Measurements from ENCODE around the gene LYRM7. TPM values are rescaled to one million over a fixed set of nuclear protein-coding genes. Genes with fewer than 3 reads are reported as not detected.
"Not testable (repeated sequence)": the region's sequence is repeated elsewhere in the genome, so short reads cannot be mapped to it uniquely, and the experiment has no call there.

LYRM7 gene
- 10.6 TPM for polyA plus RNA-seq (ENCODE audit: insufficient read length)

DNA sequence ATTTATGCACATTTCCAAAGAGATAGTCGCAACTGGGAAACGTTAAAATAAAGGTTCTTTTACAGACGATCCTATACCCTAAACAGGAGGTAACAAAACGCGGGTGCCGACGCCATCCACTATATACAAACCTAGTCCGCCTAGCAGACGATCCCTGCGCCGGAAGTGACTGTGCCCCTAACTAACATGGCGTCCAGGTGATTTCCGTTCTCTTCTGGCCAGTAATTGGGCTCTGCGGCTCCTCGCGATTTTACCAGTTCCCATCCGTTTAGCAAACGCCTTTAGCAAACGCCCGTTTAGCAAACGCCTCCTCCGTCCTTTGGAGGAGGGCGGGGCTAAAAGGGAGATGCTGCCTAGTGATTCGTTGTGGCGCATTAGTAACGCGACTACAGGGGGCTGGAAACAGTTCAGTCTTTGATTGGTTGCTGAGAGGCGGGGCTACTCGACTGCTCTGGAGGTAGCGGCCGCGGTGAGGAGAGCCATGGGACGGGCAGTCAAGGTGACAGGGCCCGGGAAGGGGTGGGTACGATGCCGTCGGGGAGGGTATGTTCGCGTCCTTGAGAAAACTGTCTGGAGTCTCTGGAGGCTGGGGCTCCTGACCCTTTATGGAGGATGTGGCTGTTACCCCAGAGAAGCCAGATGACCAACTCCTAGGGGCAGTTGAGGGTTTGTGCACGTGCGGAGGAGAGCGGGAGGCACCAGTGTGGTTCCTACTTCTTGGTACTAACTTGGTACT is at the start of gene LYRM7:
Gene LYRM7, plus strand, starts transcription at position 405 of the 736 bp plus-strand sequence. Its CDS starts 77 bp downstream, at position 482.
- peak; percentile 98 for DNase-seq

GRCh38 chr5:131127244-131127643 is 43.5 kb upstream of the LYRM7 start:
- DNase-seq: not testable (repeated sequence)

GRCh38 chr5:131129306-131129705 is 41.4 kb upstream of the LYRM7 start:
- DNase-seq: no peak

DNA sequence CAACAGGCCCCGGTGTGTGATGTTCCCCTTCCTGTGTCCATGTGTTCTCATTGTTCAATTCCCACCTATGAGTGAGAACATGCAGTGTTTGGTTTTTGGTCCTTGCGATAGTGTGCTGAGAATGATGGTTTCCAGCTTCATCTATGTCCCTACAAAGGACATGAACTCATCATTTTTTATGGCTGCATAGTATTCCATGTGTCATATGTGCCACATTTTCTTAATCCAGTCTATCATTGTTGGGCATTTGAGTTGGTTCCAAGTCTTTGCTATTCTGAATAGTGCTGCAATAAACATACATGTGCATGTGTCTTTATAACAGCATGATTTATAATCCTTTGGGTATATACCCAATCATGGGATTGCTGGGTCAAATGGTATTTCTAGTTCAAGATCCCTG is 37.7 kb upstream of the LYRM7 start:
- DNase-seq: not testable (repeated sequence)

DNA sequence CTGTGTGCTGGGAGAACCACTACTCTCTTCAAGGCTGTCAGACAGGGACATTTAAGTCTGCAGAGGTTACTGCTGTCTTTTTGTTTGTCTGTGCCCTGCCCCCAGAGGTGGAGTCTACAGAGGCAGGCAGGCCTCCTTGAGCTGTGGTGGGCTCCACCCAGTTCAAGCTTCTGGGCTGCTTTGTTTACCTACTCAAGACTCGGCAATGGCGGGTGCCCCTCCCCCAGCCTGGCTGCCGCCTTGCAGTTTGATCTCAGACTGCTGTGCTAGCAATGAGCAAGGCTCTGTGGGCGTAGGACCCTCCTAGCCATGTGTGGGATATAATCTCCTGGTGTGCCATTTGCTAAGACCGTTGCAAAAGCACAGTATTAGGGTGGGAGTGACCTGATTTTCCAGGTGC is 32.3 kb upstream of the LYRM7 start:
- not testable (repeated sequence) for DNase-seq

- DNase-seq: no peak
These were observed 31.4 kb upstream of the LYRM7 start for GRCh38 chr5:131139321-131139720.

GRCh38 chr5:131142970-131143617 is 27.6 kb upstream of the LYRM7 start:
- DNase-seq: no peak

- DNase-seq: no peak
These were observed 23.5 kb upstream of the LYRM7 start for GRCh38 chr5:131147258-131147657.

GRCh38 chr5:131148835-131149234 is 21.9 kb upstream of the LYRM7 start:
- no peak for DNase-seq

DNA sequence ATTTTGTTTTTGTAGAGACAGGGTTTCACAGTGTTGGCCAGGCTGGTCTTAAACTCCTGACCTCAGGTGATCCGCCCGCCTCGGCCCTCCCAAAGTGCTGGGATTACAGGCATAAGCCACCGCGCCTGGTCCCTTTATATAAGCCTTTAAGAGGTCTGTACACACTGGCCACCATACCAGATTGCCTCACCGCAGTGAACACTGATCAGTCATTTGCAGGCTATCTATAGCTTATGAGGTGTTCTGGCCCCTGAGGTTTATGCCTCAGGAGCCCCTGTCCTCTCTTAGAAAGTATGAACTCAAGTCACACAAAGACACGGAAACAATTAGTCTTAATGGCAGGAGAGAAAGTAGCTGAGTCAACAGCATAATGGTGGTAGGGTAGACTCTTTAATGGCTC is 20.3 kb upstream of the LYRM7 start:
- no peak for DNase-seq

DNA sequence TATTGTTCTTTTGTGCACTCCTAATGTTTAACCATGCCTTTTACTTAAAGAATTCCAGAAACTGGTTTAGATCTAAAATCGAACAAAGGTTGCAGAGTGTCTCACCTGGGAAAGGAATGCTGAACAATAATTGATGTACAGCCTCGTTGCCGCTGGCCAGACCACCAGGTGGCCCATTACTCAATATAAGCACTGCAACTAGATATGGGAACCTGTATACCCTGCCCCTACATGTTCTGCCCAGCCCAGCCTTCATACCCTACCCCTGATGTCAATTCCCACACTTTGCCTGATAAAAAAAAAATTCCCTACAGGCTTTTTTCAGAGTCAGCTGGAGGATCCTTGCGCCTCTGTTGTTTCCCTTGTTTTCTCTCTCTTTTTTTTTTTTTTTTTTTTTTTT is 19.5 kb upstream of the LYRM7 start:
- no peak for DNase-seq

- DNase-seq: no peak
These were observed 14.4 kb upstream of the LYRM7 start for GRCh38 chr5:131156385-131156784.

DNA sequence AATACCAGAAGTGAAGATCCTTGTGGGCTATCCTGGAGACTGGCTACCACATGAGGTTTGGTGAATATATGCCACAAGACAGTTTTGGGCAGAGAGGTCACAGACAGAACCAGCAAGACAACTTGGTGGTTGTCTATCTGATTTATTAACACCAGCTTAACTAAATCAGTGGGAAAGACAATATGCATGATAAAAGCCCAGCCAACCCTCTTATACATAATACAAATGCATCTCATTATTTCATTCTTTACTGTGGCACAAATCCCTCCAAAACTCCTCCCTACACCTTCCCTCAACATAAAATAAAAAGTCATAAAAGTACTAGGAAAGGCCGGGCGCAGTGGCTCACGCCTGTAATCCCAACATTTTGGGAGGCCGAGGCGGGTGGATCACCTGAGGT is 13.8 kb upstream of the LYRM7 start:
- no peak for DNase-seq

DNA sequence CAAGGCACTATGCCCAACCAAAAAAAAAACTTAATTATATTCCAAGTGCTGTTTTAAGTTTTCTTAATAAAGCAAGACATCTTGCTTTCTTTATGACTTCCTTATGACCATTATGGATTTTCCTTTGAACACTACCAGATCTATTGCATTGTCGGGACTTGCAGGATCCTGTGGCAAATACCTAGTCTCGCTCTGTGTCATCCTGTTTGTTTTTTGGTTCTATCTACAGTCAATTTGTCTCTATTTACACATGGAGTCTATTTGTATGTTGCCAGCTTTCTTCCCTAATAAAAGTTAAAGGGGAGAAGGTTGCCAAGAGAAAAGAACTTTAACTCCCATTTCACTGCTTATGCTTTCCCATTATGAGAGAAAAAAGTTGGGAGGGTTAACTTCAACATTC is 10.6 kb upstream of the LYRM7 start:
- no peak for DNase-seq

DNA sequence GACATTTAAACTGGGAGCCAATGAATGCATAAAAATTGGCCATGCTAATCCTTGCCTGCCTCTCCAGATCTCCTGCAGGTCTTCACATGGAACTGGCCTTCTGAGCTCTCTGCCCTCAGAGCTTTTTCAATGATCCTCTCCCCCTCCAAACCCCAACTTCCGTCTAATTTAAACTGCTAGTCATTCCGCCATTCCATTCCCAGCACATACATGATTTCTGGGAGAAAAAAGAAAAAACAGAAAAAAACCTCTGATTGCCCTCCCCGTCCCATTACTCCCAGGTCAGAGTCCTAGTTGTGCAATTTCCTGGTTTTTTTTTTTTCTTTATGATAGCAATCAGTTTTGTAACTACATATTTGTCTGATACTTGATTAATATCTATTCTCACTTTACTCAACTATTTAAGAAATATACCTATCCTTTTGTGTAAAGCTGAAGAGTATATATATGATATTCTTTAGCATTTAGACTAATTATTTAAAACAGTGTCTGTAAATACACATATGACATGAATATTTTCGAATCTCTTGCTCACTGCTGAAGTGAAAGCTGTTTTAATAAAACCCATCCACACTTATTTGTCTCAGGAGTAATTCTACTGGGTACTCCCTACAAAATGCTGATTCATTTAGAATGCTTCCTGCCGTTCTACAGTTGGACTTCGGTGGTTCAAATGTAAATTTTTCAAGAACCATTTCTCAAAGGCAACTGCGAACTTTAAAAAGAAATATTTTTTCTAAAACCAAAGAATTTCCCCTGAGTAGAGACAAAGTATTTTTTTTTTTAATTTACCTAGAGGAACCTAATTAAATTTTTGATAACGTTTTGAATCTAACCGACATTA is 7.2 kb upstream of the LYRM7 start:
- DNase-seq: no peak

- DNase-seq: peak; percentile 71
These were observed 6.3 kb upstream of the LYRM7 start for GRCh38 chr5:131164191-131165118.

DNA sequence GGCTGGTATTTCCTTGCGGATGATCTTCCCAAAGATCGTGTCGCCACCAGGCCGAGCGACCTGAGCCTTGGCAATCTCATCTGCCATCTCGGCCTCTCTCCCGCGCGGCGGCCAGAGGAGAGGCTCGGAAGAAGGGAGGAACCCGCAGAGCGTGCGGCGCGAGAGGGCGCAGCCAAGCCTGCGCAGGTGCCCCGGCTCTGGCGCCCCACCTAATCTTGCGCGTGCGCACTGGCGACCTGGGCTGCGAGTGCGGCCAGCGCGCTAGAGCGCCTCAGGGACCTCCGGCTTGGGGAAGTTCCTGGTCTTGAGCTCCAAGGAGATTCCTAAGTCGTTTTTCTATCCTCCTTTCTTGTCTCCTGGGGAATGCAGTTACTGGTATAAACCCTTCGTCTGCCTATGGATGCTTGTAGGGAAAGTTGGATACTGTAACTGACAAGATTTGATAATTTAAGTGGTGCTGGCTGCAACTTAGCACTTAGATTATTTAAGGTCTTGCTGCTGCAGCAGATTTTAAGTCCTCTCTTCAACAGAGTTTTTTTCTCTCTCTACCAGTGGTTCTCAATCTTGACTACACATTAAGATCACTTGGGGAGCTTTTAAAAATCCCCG is 5.5 kb upstream of the LYRM7 start, which contains the start of gene HINT1:
Gene HINT1, minus strand, starts transcription at position 138 of the 609 bp plus-strand sequence. Its CDS starts 51 bp downstream, at position 87.
- DNase-seq: peak; percentile 93

DNA sequence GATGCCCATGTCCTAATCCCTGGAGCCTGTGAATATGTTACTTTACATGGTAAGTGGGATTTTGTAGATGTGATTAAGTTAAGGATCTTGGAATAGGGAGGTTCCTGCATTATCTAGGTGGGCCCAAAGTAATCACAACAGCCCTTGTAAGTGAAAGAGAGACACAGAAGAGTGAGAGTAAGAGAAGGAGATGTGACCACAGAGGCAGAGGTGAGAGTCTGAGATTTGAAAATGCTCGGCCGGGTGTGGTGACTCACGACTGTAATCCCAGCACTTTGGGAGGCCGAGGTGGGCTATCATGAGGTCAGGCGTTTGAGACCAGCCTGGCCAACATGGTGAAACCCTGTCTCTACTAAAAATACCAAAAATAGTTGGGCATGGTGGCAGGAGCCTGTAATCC is 3.1 kb upstream of the LYRM7 start:
- DNase-seq: no peak

GRCh38 chr5:131169810-131170539 is 769 bp upstream of the LYRM7 start:
- DNase-seq: no peak

DNA sequence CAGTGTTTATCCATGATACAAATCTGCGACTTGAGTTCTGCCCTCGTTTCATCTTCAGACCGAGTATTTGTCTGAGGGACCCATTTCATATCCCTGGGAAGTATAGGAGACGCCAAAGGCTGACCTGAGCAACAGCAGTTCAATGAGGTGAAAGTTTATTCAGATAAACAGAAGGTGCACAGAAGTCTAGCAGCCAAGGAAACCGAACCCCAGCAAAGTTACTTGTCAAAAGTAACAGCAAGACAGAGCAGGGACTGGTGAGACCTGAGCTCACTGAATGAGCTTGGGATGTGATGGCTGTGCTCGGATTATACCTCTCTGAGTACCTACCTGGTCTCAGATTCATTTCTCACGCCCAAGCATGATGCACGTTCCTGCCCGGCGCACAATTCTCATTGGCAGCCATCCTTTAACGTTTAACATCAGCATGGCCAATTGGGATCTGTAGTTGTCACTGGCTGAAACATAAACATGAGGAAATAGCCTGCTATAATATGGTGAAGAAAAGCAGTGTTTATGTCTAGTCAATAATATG is 599 bp downstream of the LYRM7 start:
- no peak for DNase-seq

DNA sequence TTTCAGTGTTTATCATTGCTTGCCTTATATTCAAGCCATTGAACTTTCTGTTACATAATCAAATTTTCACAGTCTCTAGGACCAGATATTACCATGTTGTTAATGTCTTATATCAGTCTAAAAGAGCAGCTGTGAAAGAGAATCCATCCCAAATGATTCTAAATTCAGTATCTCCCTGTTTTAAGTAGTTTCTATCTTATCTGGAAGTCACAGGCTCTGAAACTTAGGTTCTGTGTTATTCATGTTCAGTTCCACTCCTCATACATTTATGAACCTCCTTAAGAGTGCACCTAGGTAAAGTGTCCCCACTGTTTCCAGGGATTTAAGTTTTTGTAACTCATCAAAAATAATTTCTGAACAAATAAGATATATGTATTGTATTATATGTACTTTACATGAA is 9.7 kb downstream of the LYRM7 start:
- DNase-seq: no peak
